Subcutaneous preadipocyte (primary cell): Measurements from ENCODE around the gene MRE11. TPM values are rescaled to one million over a fixed set of nuclear protein-coding genes. Genes with fewer than 3 reads are reported as not detected.

ENCODE experiments used
- small RNA-seq: library from RNA; depleted of rRNA; stranded (forward); fragments of <200 nt; gene quantifications from one replicate; pipeline ENCODE3, GENCODE V24; 2012
- total RNA-seq: library from RNA; depleted of rRNA; stranded (reverse); fragments of >200 nt; gene quantifications from 2 replicates; pipeline ENCODE4 v1.2.3, GENCODE V29; 2012

MRE11 gene
- 13.6 and 15.4 TPM in 2 replicates for total RNA-seq

GRCh38 chr11:94493281-94494125 is at the start of gene MRE11, which contains the start of gene ANKRD49:
MRE11 (minus strand) TSS chr11:94493844; CDS start chr11:94492801, 1,043 bp downstream.
ANKRD49 (plus strand) TSS chr11:94493984; CDS start chr11:94496694, 2,710 bp downstream.

GRCh38 chr11:94511932-94512781 is 18.5 kb upstream of the MRE11 start, which contains the start of gene C11orf97:
C11orf97 (plus strand) TSS chr11:94512461; CDS start chr11:94512529, 68 bp downstream.

GRCh38 chr11:94400839-94401772 is 92.5 kb downstream of the MRE11 start, which contains the start of gene GPR83:
GPR83 (minus strand) TSS chr11:94401419; CDS start chr11:94401247, 172 bp downstream.

Small RNA genes within 50 kb of the gene (small RNA-seq; reads per million reads assigned to genes)
- gene MIR548L, result 1.9 reads per million, percentile 78 among the genes with 10 or more reads in this experiment

Other genes with a start within 250 kb of the MRE11 start
- not detected in 2 replicates for gene IZUMO1R, start 189.3 kb downstream of the MRE11 start, total RNA-seq
- gene GPR83, start 92.4 kb downstream of the MRE11 start, total RNA-seq, result under 0.01 TPM in 2 replicates
- 9.0 and 10.3 TPM in 2 replicates for gene ANKRD49, start 140 bp upstream of the MRE11 start, total RNA-seq
- gene C11orf97, start 18.6 kb upstream of the MRE11 start, total RNA-seq, result not detected in 2 replicates
- 4.0 and 6.5 TPM in 2 replicates for gene FUT4, start 50.1 kb upstream of the MRE11 start, total RNA-seq
- gene PIWIL4, start 73.5 kb upstream of the MRE11 start, total RNA-seq, result 1.8 TPM in 2 replicates